ENCODE data around the gene PDE4D. TPM values are rescaled to one million over a fixed set of nuclear protein-coding genes. Genes with fewer than 3 reads are reported as not detected.

PDE4D gene
- polyA plus RNA-seq, 3 donors: 20.8 to 22.7 (median 21.8) TPM

- DNase-seq (ENCODE audit: low read depth in 3 of 3, low spot score in 2 of 3): no peak
These were observed 546.5 kb downstream of the PDE4D start for GRCh38 chr5:59346982-59347381.

DNA sequence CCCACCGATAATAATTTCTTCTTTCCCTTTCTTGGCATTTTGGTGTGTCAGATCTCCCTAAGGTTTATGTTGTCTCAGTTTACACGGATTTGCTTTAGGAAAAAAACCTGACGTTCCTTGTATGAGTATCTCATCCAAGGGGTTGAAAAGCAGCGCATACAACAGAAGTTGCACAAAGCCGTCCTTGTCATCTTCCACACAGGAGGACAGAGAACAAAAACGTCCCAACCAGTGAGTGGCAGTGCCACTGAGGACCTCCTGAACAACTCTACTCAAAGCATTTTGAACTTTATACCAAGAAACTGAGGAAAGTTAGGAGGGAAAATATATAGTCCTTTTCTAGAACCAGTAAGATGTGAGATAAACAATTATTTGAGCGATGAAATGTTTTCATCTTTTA, 547.0 kb downstream of the PDE4D start:
- DNase-seq (ENCODE audit: low read depth in 3 of 3, low spot score in 2 of 3): no peak

GRCh38 chr5:59342181-59342580, 551.3 kb downstream of the PDE4D start:
- DNase-seq (ENCODE audit: low read depth in 3 of 3, low spot score in 2 of 3): no peak

- DNase-seq (ENCODE audit: low read depth in 3 of 3, low spot score in 2 of 3): no peak
These were observed 551.8 kb downstream of the PDE4D start for GRCh38 chr5:59341760-59342159.

GRCh38 chr5:59341155-59341554, 552.4 kb downstream of the PDE4D start:
- DNase-seq (ENCODE audit: low read depth in 3 of 3, low spot score in 2 of 3): no peak

GRCh38 chr5:59340637-59341036, 552.9 kb downstream of the PDE4D start:
- DNase-seq (ENCODE audit: low read depth in 3 of 3, low spot score in 2 of 3): no peak

DNA sequence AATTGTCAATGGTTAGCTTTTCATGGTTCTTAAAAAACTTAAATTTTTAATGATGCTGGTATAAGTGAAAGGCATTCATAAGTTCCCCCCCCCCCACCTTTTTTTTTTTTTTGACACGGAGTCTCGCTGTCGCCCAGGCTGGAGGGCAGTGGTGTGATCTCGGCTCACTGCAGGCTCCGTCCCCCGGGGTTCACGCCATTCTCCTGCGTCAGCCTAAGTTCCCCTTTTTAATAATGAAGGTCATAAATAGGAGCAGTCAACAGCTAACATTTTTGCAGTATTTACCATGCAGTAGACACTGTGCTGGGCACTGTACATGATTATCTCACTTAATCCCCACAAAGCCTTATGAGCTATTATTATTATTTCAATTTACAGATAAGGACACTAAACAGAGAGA, 556.3 kb downstream of the PDE4D start:
- no peak for DNase-seq (ENCODE audit: low read depth in 3 of 3, low spot score in 2 of 3)

DNA sequence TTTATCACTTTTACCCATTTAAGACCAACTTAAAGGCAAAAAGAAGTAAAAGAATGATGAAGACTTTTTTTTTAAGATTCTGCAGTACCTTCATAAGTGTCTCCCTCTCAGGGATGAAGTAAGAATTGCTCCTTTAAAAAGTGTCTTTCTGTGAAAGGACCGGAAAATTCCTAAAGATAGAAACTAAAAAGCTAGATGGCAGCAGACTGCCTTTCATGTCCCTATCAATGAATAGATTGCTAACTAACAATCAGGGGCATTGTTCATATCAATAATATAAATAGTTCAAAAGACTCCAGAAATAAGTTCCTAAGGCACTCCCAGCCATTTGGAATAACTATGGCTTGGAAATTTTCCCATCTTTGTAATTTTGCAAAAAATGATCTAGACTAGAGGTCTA, 558.0 kb downstream of the PDE4D start:
- DNase-seq (ENCODE audit: low read depth in 3 of 3, low spot score in 2 of 3): no peak

- no peak for DNase-seq (ENCODE audit: low read depth in 3 of 3, low spot score in 2 of 3)
These were observed 560.1 kb downstream of the PDE4D start for GRCh38 chr5:59333416-59333815.

GRCh38 chr5:59332236-59332973, 561.1 kb downstream of the PDE4D start:
- no peak for DNase-seq (ENCODE audit: low read depth in 3 of 3, low spot score in 2 of 3)

DNA sequence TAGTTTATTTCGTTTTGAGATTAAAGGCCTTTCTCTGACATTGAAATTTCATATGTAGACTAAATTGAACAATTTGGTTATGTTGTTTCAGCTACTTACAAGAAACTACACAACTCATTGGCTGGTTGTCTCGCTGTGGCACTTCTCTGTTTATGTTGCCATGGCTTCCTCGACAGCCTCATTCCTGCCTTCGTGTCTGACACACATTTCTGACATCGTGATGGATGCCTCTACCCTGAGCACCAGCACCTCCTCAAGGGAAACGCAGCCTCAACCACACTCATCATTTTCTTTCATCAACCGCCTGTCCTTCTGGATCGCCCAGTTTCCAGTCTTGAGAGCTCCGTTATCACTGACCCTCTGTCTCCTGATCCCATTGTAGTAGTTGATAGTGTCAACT, 562.8 kb downstream of the PDE4D start:
- no peak for DNase-seq (ENCODE audit: low read depth in 3 of 3, low spot score in 2 of 3)

DNA sequence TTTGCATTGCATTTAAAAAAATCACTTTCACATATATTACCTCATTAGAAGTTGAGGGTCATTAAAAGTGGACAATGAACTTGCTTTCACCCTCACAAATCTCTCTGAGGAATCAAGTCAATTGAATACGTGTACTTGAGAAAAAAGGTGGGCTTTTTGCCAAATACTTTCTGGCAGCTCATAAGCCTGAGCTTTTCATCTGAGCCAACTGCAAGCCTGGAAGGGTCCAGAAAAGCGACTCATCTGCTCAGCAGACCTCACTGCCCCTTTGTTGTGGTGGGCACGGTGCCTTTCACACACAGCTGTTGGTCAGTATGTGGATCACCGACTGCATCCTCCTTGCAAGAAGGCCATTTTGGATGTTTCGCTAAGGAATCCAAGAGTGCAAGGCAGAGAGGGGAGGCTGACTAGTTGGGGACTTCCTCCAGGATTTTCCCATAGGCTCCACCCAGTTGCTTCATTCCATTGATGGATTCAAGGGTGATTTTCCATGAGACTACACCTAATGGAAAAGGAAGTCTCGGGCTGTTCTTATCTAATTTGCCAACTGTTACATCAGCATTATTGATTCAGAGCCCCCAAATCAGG, 564.7 kb downstream of the PDE4D start:
- peak in 1 of 3 donors; percentile 49 for DNase-seq (ENCODE audit: low read depth in 3 of 3, low spot score in 2 of 3)

- no peak for DNase-seq (ENCODE audit: low read depth in 3 of 3, low spot score in 2 of 3)
These were observed 566.1 kb downstream of the PDE4D start for GRCh38 chr5:59327191-59327980.

DNA sequence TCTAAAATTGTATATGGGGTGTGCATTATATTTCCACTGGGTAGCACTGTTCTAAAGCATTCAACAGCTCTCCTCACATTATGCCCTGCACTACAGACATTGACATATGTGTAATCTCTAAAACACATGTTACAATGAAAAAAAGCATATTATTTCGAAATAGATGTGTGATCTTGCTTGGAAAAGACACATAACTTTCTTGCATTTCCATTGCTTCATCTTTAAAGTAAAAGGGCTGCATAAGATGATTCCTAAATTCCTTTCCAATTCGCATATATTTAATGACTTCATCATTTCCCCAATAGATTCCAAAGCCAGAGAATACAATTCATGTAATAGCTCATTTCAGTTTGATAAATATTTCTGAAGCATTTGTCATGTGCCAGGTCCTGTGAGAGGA, 566.9 kb downstream of the PDE4D start:
- DNase-seq (ENCODE audit: low read depth in 3 of 3, low spot score in 2 of 3): no peak

DNA sequence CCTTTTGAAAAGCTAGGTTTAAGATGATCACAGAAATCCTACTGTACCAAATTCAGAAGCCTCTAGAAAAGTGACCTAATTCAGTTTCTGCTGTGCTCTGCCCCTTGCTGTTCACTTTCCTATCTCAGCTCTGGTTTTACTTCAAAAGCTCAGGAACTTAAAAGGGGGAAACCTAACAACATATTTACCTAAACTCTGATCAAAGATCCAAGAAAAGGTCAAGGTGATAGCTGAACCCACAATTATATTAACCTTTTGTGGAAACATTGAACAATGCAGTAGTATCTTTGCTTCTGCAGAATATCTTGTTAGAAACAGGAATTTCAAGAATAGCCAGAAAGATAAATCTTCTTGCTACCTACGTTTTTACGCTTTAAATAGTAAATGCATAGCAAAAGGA, 568.5 kb downstream of the PDE4D start:
- DNase-seq (ENCODE audit: low read depth in 3 of 3, low spot score in 2 of 3): no peak

DNA sequence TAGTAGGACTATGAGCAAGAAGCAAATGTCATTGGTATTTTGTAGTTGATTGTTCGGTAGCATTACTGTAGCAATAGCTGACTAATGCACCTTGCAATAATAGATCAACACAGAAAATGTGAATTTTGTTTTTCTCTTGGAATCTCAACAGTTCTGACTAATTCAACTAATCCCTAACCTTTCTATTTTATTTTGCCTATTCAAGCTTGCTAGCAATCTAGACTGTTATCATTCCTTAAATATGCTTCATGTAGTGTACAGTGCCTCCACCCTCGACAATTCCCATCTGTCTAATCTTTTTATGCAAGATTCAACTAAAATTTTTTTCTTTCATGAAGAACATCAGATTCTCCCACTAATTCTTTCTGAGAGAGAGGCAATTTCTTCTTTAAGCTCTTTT, 570.6 kb downstream of the PDE4D start:
- no peak for DNase-seq (ENCODE audit: low read depth in 3 of 3, low spot score in 2 of 3)

- peak in 1 of 3 donors; percentile 27 for DNase-seq (ENCODE audit: low read depth in 3 of 3, low spot score in 2 of 3)
These were observed 571.5 kb downstream of the PDE4D start for GRCh38 chr5:59322058-59322457.

- no peak for DNase-seq (ENCODE audit: low read depth in 3 of 3, low spot score in 2 of 3)
These were observed 571.9 kb downstream of the PDE4D start for GRCh38 chr5:59321642-59322041.

DNA sequence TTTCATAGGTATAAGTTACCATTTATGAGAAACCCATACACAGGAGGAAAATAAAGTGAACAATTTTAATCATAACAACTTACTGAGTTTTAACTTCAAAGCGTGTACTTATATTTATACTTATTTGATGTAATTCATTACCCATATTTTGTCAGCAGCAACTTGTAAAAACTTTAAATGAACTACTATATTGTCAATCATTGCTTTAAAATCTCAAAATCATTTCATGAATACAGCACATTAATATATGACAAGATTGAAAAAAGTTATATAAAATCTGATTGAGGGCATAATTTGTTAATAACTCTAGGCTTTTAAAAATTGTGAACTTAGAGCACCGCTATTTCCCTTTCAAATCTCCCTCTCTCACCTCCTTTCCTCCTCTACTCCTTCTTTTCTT, 573.1 kb downstream of the PDE4D start:
- no peak for DNase-seq (ENCODE audit: low read depth in 3 of 3, low spot score in 2 of 3)

DNA sequence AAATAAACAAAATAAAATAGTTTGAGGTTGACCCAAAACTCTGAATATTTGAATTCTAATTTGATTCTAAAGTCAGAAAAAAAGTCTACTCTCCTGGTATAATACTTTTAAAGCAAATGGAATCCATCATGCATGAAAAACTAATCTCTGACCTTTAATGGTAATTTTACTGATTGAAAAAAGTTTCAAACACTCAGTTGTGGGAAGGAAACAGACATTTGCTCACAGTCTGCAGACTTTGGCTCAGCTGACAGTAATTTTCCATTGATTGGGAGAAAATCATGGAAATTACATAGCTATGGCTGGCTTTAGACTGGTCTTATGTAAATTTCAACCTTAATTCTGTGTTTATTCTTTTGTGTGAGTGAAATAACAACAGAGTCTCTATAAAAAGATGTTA, 574.3 kb downstream of the PDE4D start:
- DNase-seq (ENCODE audit: low read depth in 3 of 3, low spot score in 2 of 3): no peak

DNA sequence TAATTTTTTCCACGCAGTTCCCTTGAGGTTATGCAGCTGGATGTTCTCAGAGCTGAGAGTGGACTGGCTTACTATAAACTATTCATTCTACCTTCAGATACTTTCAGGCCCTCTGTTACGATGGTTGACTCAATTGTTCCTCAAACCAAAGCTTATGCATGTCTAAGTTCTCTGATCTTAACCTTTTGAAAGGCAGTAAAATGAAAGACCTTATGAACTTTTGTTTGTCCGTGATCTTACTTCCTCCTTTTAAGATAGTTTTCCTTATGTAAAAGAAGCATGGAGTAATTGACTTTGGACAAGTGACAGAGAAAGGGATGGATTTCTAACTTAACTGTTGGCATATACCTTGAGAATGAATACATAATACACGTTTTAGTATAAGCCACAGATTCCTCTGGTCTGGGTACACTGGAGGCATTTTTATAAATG, 575.7 kb downstream of the PDE4D start:
- DNase-seq (ENCODE audit: low read depth in 3 of 3, low spot score in 2 of 3): no peak
